IPS-20b (cell line): Measurements from ENCODE around the gene ETV6.

Experiments used
- H3K27ac ChIP-seq: one replicate; pipeline ENCODE4 v1.5.1; 2013; ENCODE audit warnings: low read length
- H3K27me3 ChIP-seq: 2 replicates; pipeline ENCODE4 v1.6.1; 2013; ENCODE audit warnings: mild to moderate bottlenecking, low read length, inconsistent platforms; ENCODE audit not compliant: insufficient read depth
- H3K36me3 ChIP-seq: 2 replicates; pipeline ENCODE4 v1.6.1; 2013; ENCODE audit warnings: low read depth, mild to moderate bottlenecking, inconsistent platforms, low read length, moderate library complexity; ENCODE audit not compliant: insufficient read depth
- H3K4me1 ChIP-seq: 2 replicates; pipeline ENCODE4 v1.6.1; 2013; ENCODE audit warnings: mild to moderate bottlenecking, control low read depth, inconsistent platforms, low read length, moderate library complexity; ENCODE audit not compliant: insufficient read depth
- H3K4me3 ChIP-seq: 2 replicates; pipeline ENCODE4 v1.5.1; 2013; ENCODE audit warnings: mild to moderate bottlenecking, low read length, inconsistent platforms
- H3K9ac ChIP-seq: 2 replicates; pipeline ENCODE4 v1.6.1; 2013; ENCODE audit warnings: low read depth, mild to moderate bottlenecking, inconsistent platforms, low read length, moderate library complexity
- H3K9me3 ChIP-seq: 2 replicates; pipeline ENCODE4 v1.6.1; 2013; ENCODE audit warnings: mild to moderate bottlenecking, low read depth, low read length, inconsistent platforms; ENCODE audit not compliant: insufficient read depth

The ETV6 gene

GRCh38 chr12:11658791-11659190, 9.3 kb downstream of the ETV6 start:
- Histone ChIP-seq H3K36me3 (no peaks in the 10 kb centered on the region), H3K4me3 (no peak overlapping the region), H3K27me3 (no peaks in the 10 kb centered on the region), H3K9me3 (no peaks in the 10 kb centered on the region), H3K4me1 (peaks cover 29% of the 10 kb centered on the region), H3K27ac (no peak overlapping the region), H3K9ac (no peak overlapping the region)

GRCh38 chr12:11660624-11661023, 11.2 kb downstream of the ETV6 start:
- Histone ChIP-seq H3K27ac (no peak overlapping the region), H3K9me3 (no peaks in the 10 kb centered on the region), H3K4me1 (peaks cover 29% of the 10 kb centered on the region), H3K27me3 (no peaks in the 10 kb centered on the region), H3K36me3 (no peaks in the 10 kb centered on the region), H3K4me3 (no peak overlapping the region), H3K9ac (no peak overlapping the region)

- Histone ChIP-seq H3K9ac (no peak overlapping the region), H3K27ac (no peak overlapping the region), H3K4me3 (no peak overlapping the region), H3K9me3 (no peaks in the 10 kb centered on the region), H3K27me3 (no peaks in the 10 kb centered on the region), H3K4me1 (peaks cover 31% of the 10 kb centered on the region), H3K36me3 (no peaks in the 10 kb centered on the region)
These were observed 12.1 kb downstream of the ETV6 start for GRCh38 chr12:11661491-11662089.

GRCh38 chr12:11662369-11662768, 12.9 kb downstream of the ETV6 start:
- Histone ChIP-seq H3K36me3 (no peaks in the 10 kb centered on the region), H3K27me3 (no peaks in the 10 kb centered on the region), H3K4me3 (no peak overlapping the region), H3K9ac (no peak overlapping the region), H3K4me1 (peaks cover 33% of the 10 kb centered on the region), H3K27ac (no peak overlapping the region), H3K9me3 (no peaks in the 10 kb centered on the region)

GRCh38 chr12:11663130-11663529, 13.7 kb downstream of the ETV6 start:
- no peaks in the 10 kb centered on the region for H3K36me3 ChIP-seq
- no peak overlapping the region for H3K27ac ChIP-seq
- no peak overlapping the region for H3K4me3 ChIP-seq
- H3K9ac ChIP-seq: no peak overlapping the region
- no peaks in the 10 kb centered on the region for H3K27me3 ChIP-seq
- peaks cover 27% of the 10 kb centered on the region for H3K4me1 ChIP-seq
- H3K9me3 ChIP-seq: no peaks in the 10 kb centered on the region

- Histone ChIP-seq H3K36me3 (no peaks in the 10 kb centered on the region), H3K27ac (no peak overlapping the region), H3K9me3 (no peaks in the 10 kb centered on the region), H3K4me1 (peaks cover 27% of the 10 kb centered on the region), H3K9ac (no peak overlapping the region), H3K27me3 (no peaks in the 10 kb centered on the region), H3K4me3 (no peak overlapping the region)
These were observed 14.6 kb downstream of the ETV6 start for GRCh38 chr12:11664101-11664500.

GRCh38 chr12:11666131-11667050, 16.9 kb downstream of the ETV6 start:
- no peak overlapping the region for H3K9ac ChIP-seq
- H3K9me3 ChIP-seq: no peaks in the 10 kb centered on the region
- no peaks in the 10 kb centered on the region for H3K36me3 ChIP-seq
- H3K27ac ChIP-seq: no peak overlapping the region
- peak overlapping the region; percentile 9; the same call in 1 of the 2 replicates for H3K4me3 ChIP-seq
- H3K4me1 ChIP-seq: peaks cover 20% of the 10 kb centered on the region
- H3K27me3 ChIP-seq: no peaks in the 10 kb centered on the region

GRCh38 chr12:11667171-11667570, 17.7 kb downstream of the ETV6 start:
- no peaks in the 10 kb centered on the region for H3K36me3 ChIP-seq
- no peaks in the 10 kb centered on the region for H3K9me3 ChIP-seq
- H3K9ac ChIP-seq: no peak overlapping the region
- no peak overlapping the region for H3K27ac ChIP-seq
- H3K27me3 ChIP-seq: no peaks in the 10 kb centered on the region
- H3K4me3 ChIP-seq: no peak overlapping the region
- H3K4me1 ChIP-seq: peaks cover 14% of the 10 kb centered on the region; the same call in 1 of the 2 replicates

GRCh38 chr12:11668611-11669010, 19.1 kb downstream of the ETV6 start:
- H3K9me3 ChIP-seq: no peaks in the 10 kb centered on the region

GRCh38 chr12:11669348-11669747, 19.9 kb downstream of the ETV6 start:
- Histone ChIP-seq H3K9me3 (no peaks in the 10 kb centered on the region), H3K27ac (no peak overlapping the region), H3K4me1 (peaks cover 23% of the 10 kb centered on the region; the same call in 1 of the 2 replicates), H3K9ac (no peak overlapping the region), H3K27me3 (no peaks in the 10 kb centered on the region), H3K36me3 (no peaks in the 10 kb centered on the region), H3K4me3 (no peak overlapping the region)

More at GRCh38 chr12:11668611-11669010, 19.1 kb downstream of the ETV6 start:
- Histone ChIP-seq H3K36me3 (no peaks in the 10 kb centered on the region), H3K27ac (no peak overlapping the region), H3K27me3 (no peaks in the 10 kb centered on the region), H3K4me1 (peaks cover 20% of the 10 kb centered on the region; the same call in 1 of the 2 replicates), H3K9ac (no peak overlapping the region), H3K4me3 (no peak overlapping the region)

- no peaks in the 10 kb centered on the region for H3K27me3 ChIP-seq
- no peak overlapping the region for H3K4me3 ChIP-seq
- H3K9me3 ChIP-seq: no peaks in the 10 kb centered on the region
- no peaks in the 10 kb centered on the region for H3K36me3 ChIP-seq
- no peak overlapping the region for H3K27ac ChIP-seq
- no peak overlapping the region for H3K9ac ChIP-seq
- peaks cover 13% of the 10 kb centered on the region for H3K4me1 ChIP-seq
These were observed 23.1 kb downstream of the ETV6 start for GRCh38 chr12:11672256-11673191.
